ENCODE measurements around the gene MAD1L1.
"Not testable (repeated sequence)": the region's sequence is repeated elsewhere in the genome, so short reads cannot be mapped to it uniquely, and the experiment has no call there.

MAD1L1 gene

GRCh38 chr7:2171855-2172254 is 60.9 kb downstream of the MAD1L1 start:
- no peak for DNase-seq

DNA sequence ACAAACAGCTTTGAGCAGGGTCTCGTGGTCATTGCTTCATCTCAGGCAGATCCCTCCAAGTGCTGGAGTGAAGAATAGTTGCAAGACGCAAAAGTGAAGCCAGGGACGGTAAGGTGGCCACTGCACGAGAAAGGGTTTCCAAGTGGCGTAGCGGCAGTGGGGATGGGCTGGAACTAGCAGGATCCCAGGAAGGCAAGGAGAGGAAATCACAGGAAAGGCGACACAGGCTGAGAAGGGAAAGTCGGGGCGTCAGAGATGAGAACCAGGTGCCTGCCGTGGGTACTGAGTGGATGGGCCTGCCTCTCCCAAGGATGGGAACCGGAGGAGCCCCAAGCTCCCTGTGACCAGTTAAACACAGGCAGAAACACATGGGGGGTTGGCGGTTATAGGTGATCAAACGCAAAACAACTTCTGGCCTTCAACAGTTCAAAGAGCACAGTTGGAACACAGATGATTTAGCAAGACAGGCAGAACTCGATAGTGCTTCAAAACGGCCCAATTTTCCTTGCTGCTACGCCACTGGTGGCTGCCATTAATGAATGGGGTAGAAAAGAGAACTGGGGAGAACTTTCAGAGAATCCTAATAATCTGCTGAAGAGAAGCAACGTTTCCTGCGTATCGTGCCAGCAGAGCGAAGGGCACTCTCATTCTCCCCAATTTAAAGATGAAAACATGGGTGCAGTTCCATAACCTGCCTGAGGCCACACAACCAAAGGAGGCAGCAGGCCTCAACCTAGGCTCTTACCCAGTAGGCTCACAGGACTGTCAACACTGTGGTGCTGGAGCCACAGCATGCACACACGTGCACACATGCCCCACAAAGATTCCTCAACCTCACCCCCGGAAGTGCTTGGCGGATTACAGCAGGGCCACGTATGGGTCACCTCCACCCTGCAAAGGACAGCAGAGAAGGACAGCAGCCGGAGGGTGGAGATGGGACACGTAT is 61.9 kb downstream of the MAD1L1 start:
- DNase-seq: no peak

DNA sequence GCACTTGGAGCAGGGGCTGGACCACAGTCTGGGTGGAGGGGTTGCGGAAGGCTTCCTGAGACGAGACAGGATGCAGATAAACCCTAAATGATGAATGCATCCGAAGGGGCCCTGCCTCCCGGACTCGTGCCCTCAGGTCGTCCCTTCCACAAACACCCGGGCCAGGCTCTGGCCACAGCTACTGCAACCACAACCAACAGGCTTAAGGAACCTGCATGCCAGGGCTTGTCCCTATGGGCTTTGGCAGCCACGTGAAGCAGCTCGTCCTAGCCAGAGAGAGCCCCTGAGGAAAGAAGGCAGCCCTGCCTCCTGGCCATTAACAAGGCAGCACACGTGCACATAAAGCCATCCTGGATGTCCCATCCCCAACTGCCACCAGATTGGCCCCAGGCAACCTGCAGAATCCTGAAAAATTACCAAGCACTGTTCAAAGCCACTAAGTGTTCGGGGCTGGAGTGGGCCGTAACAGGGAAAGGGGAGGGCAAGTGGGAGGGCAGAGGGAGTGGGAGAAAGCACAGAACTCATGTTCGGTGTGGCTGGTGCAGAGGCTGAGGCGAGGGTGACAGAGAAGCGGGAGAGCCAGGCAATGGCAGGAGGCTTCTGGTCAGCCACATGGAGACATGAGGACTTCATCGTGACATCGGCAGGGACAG is 62.7 kb downstream of the MAD1L1 start:
- DNase-seq: no peak

DNA sequence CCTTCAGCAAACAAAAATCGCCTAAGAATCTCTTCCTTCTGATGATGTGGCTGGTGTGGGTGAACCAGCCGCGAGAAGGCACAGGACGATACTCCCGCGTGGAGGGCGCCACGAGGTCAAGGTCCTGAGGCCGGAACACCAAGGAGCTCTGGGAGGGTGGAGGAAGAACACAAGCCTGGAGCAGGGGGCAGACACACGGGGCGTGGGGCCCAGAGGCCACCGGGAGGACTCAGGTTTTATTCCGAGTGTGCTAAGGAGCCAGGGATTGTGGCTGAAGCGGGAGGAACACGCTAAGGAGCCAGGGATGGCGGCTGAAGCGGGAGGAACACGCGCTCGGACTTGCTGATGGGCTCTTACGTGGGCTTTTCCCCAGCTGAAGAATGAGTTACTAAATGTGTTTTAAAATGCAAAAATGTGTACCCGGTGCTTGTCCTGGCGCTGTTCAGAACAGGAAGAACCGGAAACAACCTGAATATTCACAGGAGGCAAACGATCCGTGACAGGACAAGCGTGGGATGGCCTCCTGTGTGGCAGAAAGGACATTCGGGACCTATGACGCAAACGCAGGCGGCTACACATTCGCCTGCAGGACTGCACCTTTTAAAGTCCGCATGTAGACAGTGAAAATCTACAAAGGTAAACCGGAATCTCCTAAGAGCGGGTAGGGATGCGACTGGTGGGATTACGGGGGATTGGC is 64.0 kb downstream of the MAD1L1 start:
- no peak for DNase-seq

- no peak for DNase-seq
Observed at GRCh38 chr7:2166625-2167280, 66.0 kb downstream of the MAD1L1 start.

DNA sequence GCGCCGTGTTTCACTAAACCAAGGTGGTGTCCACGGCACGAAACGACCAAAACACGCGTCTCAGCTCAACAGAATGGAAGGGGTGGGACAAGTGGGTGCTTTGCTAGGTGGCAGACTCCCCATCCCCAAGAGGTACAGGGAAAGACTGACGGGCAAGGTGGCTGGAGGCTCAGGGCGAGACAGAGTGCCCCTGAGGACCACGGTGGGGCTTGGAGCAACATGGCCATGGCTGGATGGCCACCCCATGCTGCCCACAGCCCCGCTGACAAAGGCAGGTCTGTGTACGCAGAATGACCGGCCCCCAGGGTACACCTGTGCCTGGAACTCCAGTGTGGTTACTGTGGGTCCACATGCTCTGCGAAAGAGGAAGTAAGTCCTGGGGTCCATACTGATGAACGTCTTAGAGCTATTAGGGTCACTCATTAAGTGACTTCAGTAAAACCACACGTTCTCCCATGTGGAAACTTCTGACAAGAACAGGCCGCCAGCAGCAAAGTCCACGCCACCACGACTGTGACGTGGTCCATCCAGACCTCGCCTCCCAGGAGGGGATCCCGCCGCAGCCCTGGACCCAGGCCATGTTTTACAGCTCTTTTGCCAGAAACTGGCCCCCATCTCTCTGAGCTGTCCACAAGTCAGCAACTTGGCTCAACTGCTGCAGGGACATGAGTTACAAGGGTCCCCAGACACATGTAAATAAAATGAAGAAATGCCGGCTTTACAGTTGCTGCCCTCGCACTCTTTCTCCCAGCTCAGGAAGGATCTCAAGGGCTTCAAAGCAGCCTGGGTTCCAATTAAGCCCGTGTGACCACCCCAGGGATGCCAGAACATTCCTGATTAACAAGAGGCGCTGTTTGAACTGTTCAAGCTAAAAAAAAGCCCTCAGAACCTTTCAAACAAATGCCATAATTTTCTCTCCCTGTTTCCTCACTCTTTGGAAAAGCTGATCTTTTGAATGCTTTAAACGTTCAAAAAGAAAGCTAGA is 66.8 kb downstream of the MAD1L1 start:
- DNase-seq: no peak

DNA sequence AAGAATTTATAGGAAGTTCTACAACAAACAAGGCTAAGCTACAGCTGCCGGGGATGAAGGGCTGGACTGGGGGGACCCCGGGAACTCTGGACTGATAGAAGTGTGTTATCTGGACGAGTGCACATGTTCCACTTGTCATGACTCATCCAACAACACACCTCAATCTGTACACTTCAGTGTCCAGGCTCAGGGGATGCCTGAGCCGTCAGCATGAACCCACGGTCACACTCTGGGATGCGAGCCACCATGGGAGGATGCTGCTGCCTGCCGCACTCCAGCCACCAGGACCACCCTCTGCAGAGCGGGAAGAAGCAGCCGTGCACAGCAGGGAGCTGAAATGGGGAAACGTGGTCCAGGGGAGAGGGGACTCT is 67.5 kb downstream of the MAD1L1 start:
- no peak for DNase-seq

DNA sequence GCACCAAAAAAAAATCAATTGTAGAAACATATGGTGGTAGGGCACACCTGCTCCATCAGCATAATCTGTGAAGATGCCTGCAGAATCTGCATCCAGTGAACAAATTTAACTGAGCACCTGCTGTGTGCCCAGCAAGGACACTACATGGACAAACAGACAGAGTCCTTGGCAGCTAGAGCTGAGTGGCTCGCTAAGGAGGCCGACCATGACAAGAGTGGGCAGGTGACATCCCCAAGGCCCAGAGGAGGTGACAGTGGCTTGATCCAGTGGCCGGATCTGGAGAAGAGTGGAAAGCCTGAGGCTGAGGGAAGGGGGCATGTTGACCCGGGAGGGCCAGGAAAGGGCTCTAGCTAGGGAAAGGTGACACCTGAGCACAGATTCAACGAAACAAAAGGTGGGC is 68.1 kb downstream of the MAD1L1 start:
- no peak for DNase-seq

DNA sequence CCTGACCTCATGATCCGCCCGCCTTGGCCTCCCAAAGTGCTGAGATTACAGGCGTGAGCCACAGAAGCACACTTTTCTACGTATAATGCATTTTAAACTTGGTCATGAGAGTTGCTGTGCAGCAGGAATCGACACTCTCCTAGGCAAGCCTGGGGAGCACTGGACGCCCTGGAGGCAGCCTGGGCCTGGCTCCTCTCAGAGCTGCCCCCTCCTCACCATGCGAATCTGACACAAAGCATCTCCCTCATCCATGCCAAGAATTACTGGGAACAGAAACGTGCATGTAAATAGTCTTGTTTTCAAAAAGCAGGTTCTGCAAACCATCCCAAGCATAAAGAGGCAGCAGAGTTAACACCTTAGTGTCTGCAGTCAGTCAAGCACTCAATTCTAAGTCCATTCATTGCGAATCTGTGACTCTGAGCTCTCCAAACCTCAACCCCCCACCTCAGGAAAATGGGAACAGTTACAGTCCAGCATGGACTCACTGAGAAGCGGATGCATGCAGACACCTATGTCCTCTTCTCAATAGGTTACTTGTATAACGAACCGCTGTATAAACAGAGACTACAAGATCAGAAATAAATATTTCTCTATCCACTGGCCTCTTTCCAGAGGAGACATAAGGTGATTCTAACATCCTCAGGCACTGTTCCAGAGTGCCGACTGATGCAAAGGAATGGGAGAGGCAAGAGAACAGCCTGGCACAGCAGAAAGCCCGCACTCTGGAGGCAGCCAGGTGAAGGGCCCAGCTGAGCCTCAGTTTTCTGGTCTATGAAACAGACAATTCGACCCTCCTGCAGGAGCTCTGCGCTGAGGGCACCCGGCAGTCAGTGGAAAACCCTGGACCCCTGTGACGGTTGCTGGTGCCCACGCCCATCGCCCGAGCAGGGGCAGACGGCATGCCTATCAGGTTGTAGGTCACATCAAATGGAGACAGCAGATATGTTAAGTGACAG is 68.9 kb downstream of the MAD1L1 start:
- DNase-seq: no peak

- DNase-seq: no peak
Observed at GRCh38 chr7:2162959-2163358, 69.8 kb downstream of the MAD1L1 start.

GRCh38 chr7:2162004-2162902 is 70.5 kb downstream of the MAD1L1 start:
- DNase-seq: not testable (repeated sequence)

GRCh38 chr7:2159176-2159520 is 73.6 kb downstream of the MAD1L1 start:
- no peak for DNase-seq

- no peak for DNase-seq
Observed at GRCh38 chr7:2158331-2159175, 74.2 kb downstream of the MAD1L1 start.

DNA sequence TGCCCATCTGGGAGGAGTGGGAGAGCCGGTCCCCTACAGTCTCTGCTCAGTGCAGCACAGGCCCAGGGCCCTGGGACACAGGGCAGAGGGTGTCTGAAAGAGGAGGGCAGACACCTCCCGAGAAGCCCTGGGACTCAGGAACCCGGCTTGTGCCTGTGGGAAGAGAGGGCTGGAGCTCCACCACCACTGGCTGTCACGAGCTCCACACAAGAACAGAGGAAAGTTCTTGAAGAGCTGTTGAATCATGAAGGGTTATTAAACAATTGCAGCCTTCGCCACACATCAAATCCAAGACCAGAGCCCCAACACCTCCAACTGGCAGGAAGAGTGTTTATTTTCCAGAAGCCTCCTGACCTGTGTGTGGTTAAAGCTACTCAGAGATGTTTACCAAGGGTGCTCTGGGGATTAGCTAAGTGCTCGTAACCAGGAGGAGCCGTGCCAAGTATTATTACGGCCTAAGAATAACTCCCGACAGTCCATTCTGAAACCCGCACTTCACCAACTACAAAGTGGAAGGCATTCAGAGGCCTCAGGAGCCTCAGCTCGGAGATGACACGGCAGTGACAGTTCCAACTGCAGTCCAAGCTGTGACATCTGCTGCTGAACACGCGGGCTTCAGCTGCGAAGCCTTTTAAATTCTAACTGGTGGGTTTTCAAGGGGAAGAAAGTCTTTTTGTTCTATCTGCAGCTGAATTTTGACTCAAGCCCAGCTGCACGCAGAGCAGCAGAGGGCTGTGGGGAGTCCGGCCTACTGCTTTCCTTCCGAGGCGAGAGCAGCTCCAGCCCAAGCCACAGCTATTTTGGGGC is 75.1 kb downstream of the MAD1L1 start:
- no peak for DNase-seq

- DNase-seq: no peak
Observed at GRCh38 chr7:2156756-2157472, 75.8 kb downstream of the MAD1L1 start.

DNA sequence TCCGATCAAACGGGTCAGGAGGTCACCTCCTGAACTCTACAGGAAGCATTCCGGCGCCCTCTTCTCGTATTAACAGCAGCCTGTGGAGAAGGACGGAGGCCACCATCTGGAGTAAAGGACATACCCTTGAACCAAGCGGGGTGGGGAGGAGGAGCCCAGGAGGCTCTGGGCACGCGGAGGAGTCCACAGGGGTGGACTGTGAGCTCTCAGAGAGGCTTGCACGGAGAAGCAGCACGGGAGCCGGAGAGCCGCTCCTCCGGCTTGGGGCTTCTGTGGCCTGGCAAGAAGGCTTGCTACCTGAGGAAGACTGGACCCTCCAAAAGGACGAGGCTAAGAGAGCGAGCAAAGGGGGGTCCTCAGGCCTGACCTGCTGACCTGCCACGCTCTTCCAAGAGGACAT is 77.9 kb downstream of the MAD1L1 start:
- DNase-seq: no peak

DNA sequence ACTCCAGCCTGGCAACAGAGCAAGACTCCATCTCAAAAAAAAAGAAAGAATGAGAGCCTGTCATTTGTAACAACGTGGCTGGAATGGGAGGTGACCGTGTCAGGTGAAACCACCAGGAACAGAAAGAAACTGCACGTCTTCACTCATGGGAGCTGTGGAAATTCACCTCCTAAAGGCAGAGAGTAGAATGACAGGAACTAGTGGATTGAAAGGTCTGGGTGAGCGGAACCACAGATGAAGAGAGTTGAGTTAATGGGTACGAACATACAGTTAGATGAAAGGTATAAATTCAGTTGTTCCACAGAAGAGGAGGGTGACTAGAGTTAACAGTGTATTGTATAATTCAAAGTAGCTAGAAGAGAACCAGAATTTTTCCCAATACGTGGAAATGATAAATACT is 78.6 kb downstream of the MAD1L1 start:
- DNase-seq: no peak
